GM23338 (cell line): Measurements from ENCODE around the gene RAB41. TPM values are rescaled to one million over a fixed set of nuclear protein-coding genes. Genes with fewer than 3 reads are reported as not detected.
A peak's percentile ranks its signal among the peaks of the same experiment; 100 is the strongest.

Experiments
- ATAC-seq: fragments of 200-7000 bp; cut with Tn5 transposase; 3 replicates; pipeline ENCODE4 v1.9.1; 2020
- DNase-seq: peaks from one replicate; pipeline ENCODE4 v3.0.0-alpha.2; 2015; ENCODE audit warnings: low spot score
- H2AFZ ChIP-seq: fragments of 200-600 bp; sonication (generic); 2 replicates; pipeline ENCODE4 v1.8.0; 2016; ENCODE audit warnings: antibody characterized with exemption, mild to moderate bottlenecking, moderate library complexity
- H3F3A ChIP-seq: fragments of 200-600 bp; sonication (generic); replicated peaks from 2 replicates; pipeline ENCODE4 v1.8.0; 2017; ENCODE audit warnings: antibody characterized with exemption, mixed run types, low read depth
- H3K27ac ChIP-seq: fragments of 200-600 bp; sonication (generic); 2 replicates; pipeline ENCODE4 v1.6.1; 2016; ENCODE audit warnings: low read depth
- H3K27me3 ChIP-seq: fragments of 200-600 bp; sonication (generic); 2 replicates; pipeline ENCODE4 v1.8.0; 2016; ENCODE audit warnings: mild to moderate bottlenecking, mixed run types, moderate library complexity; ENCODE audit not compliant: insufficient read depth
- H3K36me3 ChIP-seq: fragments of 200-600 bp; sonication (generic); 2 replicates; pipeline ENCODE4 v1.8.0; 2016; ENCODE audit warnings: mild to moderate bottlenecking; ENCODE audit not compliant: insufficient read depth
- H3K4me1 ChIP-seq: fragments of 200-600 bp; sonication (generic); 2 replicates; pipeline ENCODE4 v1.8.0; 2016; ENCODE audit warnings: mild to moderate bottlenecking, moderate library complexity; ENCODE audit not compliant: insufficient read depth
- H3K4me2 ChIP-seq: fragments of 200-600 bp; sonication (generic); 2 replicates; pipeline ENCODE4 v1.7.1; 2017; ENCODE audit warnings: mixed run types
- H3K4me3 ChIP-seq: fragments of 200-600 bp; sonication (generic); 2 replicates; pipeline ENCODE4 v1.6.1; 2016; ENCODE audit warnings: mixed run types
- H3K79me2 ChIP-seq: fragments of 200-600 bp; sonication (generic); replicated peaks from 2 replicates; pipeline ENCODE4 v1.8.0; 2017; ENCODE audit warnings: mild to moderate bottlenecking; ENCODE audit not compliant: insufficient read depth
- H3K9me2 ChIP-seq: fragments of 200-600 bp; sonication (generic); 2 replicates; pipeline ENCODE4 v1.8.0; 2017; ENCODE audit not compliant: insufficient read depth
- H4K20me1 ChIP-seq: fragments of 200-600 bp; sonication (generic); replicated peaks from 2 replicates; pipeline ENCODE4 v1.8.0; 2017; ENCODE audit warnings: mild to moderate bottlenecking; ENCODE audit not compliant: insufficient read depth
- H3K27ac Mint-ChIP-seq: 2 replicates; pipeline ENCODE4 v1.8.0; 2020; ENCODE audit warnings: inconsistent platforms, mild to moderate bottlenecking, moderate library complexity, mixed read lengths
- H3K27me3 Mint-ChIP-seq: 3 replicates; pipeline ENCODE4 v1.8.0; 2022; ENCODE audit warnings: low read depth, mild to moderate bottlenecking, moderate library complexity, mixed read lengths, inconsistent platforms; ENCODE audit not compliant: insufficient read depth, poor library complexity
- H3K36me3 Mint-ChIP-seq: 3 replicates; pipeline ENCODE4 v1.8.0; 2021; ENCODE audit warnings: low read depth, mild to moderate bottlenecking, inconsistent platforms, moderate library complexity, mixed read lengths
- H3K4me1 Mint-ChIP-seq: 3 replicates; pipeline ENCODE4 v1.8.0; 2020; ENCODE audit warnings: mild to moderate bottlenecking, inconsistent platforms, mixed read lengths
- H3K4me3 Mint-ChIP-seq: 3 replicates; pipeline ENCODE4 v1.8.0; 2021; ENCODE audit warnings: moderate library complexity, mild to moderate bottlenecking, inconsistent platforms, mixed read lengths
- H3K9me3 Mint-ChIP-seq: 3 replicates; pipeline ENCODE4 v1.8.0; 2020; ENCODE audit warnings: moderate library complexity, mild to moderate bottlenecking, inconsistent platforms, mixed read lengths
- CREB1 ChIP-seq: fragments of 250-450 bp; sonication (Bioruptor Pico); IDR thresholded peaks from 2 replicates; pipeline ENCODE4 v1.5.0; 2020; ENCODE audit warnings: low read depth, mild to moderate bottlenecking, moderate library complexity
- EZH2 ChIP-seq: fragments of 200-600 bp; sonication (generic); IDR thresholded peaks from one replicate; pipeline ENCODE4 v1.8.0; 2017; ENCODE audit warnings: antibody characterized with exemption, mild to moderate bottlenecking, low read depth; ENCODE audit not compliant: unreplicated experiment
- EZH2phosphoT487 ChIP-seq: fragments of 200-600 bp; sonication (generic); IDR thresholded peaks from one replicate; pipeline ENCODE4 v1.8.1; 2018; ENCODE audit warnings: antibody characterized with exemption; ENCODE audit not compliant: unreplicated experiment
- JUNB ChIP-seq: IDR thresholded peaks from one replicate; pipeline ENCODE4 v1.6.1; 2016; ENCODE audit warnings: antibody characterized with exemption; ENCODE audit not compliant: unreplicated experiment
- NANOG ChIP-seq: IDR thresholded peaks from 2 replicates; pipeline ENCODE4 v1.6.1; 2016; ENCODE audit warnings: antibody characterized with exemption, borderline replicate concordance
- POLR2AphosphoS5 ChIP-seq: IDR thresholded peaks from 2 replicates; pipeline ENCODE4 v1.6.1; 2016; ENCODE audit warnings: antibody characterized with exemption, low read depth
- STAT1 ChIP-seq: IDR thresholded peaks from one replicate; pipeline ENCODE4 v1.6.1; 2016; ENCODE audit warnings: antibody characterized with exemption; ENCODE audit not compliant: unreplicated experiment
- ZNF114 ChIP-seq: fragments of 250-450 bp; sonication (Bioruptor Pico); IDR thresholded peaks from 2 replicates; pipeline ENCODE4 v1.5.0; 2020; ENCODE audit warnings: mild to moderate bottlenecking, moderate library complexity
- ZNF331 ChIP-seq: fragments of 250-450 bp; sonication (Bioruptor Pico); IDR thresholded peaks from 2 replicates; pipeline ENCODE4 v1.5.0; 2020; ENCODE audit warnings: low read depth, mild to moderate bottlenecking, moderate library complexity
- polyA plus RNA-seq: library from polyadenylated mRNA; unstranded; fragments of >200 nt; fragmentation: Nextera tagmentation; extraction: Ambion mirVana; gene quantifications from 2 replicates; pipeline ENCODE4 v1.2.1, GENCODE V29; 2016
- total RNA-seq: library from RNA; depleted of rRNA; stranded (reverse); fragments of >200 nt; shearing (Covaris generic); gene quantifications from 2 replicates; pipeline ENCODE4 v1.2.3, GENCODE V29; 2014
- TF ChIP-seq, protein P1 (sequence below): IDR thresholded peaks from one replicate; pipeline ENCODE4 v1.6.1; 2018; ENCODE audit warnings: antibody characterized with exemption; ENCODE audit not compliant: unreplicated experiment
- TF ChIP-seq, protein P2 (sequence below): IDR thresholded peaks from 2 replicates; pipeline ENCODE4 v1.6.1; 2016; ENCODE audit warnings: antibody characterized with exemption
- TF ChIP-seq, protein P3 (sequence below): fragments of 250-450 bp; sonication (Bioruptor Pico); IDR thresholded peaks from 2 replicates; pipeline ENCODE4 v1.5.0; 2020; ENCODE audit warnings: mild to moderate bottlenecking, moderate library complexity
- TF ChIP-seq, protein P4 (sequence below), 2 experiments: fragments of 200-600 bp in 1 of 2; sonication (generic) in 1 of 2; conservative IDR thresholded peaks; 2 replicates each; pipeline versions ENCODE4 v1.5.1 to v1.6.1; 2016 to 2017; ENCODE audit warnings: antibody characterized with exemption in 2 of 2, low read depth in 2 of 2, mild to moderate bottlenecking in 2 of 2, moderate library complexity in 1 of 2

Gene RAB41
- total and polyA plus RNA-seq, 2 experiments from 2014 or later, result not detected

DNA sequence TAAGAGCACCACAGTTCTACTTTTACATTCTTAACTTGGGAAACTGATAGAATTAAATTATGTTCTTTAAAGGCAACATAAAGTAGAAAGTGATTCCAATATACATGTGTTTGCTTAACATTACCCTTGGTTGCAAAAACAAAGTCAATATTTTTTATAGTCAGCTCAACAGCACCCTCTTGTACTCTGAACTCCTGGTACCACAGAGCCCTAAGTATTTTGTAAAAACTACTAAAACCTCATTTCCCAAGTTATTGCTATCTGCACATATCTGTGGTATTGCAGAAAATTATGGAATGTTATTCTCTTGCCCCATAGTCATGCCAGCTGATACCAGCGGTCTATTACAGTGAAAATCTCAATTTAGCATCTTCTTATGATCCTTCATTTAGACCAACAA, 10.8 kb downstream of the RAB41 start:
- TF ChIP-seq ZNF331 (CRISPR knock-in tag), result no peak
- TF ChIP-seq, protein P1, sequence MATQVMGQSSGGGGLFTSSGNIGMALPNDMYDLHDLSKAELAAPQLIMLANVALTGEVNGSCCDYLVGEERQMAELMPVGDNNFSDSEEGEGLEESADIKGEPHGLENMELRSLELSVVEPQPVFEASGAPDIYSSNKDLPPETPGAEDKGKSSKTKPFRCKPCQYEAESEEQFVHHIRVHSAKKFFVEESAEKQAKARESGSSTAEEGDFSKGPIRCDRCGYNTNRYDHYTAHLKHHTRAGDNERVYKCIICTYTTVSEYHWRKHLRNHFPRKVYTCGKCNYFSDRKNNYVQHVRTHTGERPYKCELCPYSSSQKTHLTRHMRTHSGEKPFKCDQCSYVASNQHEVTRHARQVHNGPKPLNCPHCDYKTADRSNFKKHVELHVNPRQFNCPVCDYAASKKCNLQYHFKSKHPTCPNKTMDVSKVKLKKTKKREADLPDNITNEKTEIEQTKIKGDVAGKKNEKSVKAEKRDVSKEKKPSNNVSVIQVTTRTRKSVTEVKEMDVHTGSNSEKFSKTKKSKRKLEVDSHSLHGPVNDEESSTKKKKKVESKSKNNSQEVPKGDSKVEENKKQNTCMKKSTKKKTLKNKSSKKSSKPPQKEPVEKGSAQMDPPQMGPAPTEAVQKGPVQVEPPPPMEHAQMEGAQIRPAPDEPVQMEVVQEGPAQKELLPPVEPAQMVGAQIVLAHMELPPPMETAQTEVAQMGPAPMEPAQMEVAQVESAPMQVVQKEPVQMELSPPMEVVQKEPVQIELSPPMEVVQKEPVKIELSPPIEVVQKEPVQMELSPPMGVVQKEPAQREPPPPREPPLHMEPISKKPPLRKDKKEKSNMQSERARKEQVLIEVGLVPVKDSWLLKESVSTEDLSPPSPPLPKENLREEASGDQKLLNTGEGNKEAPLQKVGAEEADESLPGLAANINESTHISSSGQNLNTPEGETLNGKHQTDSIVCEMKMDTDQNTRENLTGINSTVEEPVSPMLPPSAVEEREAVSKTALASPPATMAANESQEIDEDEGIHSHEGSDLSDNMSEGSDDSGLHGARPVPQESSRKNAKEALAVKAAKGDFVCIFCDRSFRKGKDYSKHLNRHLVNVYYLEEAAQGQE, result no peak
- TF ChIP-seq ZNF114, result no peak
- TF ChIP-seq, protein P2, sequence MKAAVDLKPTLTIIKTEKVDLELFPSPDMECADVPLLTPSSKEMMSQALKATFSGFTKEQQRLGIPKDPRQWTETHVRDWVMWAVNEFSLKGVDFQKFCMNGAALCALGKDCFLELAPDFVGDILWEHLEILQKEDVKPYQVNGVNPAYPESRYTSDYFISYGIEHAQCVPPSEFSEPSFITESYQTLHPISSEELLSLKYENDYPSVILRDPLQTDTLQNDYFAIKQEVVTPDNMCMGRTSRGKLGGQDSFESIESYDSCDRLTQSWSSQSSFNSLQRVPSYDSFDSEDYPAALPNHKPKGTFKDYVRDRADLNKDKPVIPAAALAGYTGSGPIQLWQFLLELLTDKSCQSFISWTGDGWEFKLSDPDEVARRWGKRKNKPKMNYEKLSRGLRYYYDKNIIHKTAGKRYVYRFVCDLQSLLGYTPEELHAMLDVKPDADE, result no peak
- no peak for TF ChIP-seq STAT1
- TF ChIP-seq, protein P3, sequence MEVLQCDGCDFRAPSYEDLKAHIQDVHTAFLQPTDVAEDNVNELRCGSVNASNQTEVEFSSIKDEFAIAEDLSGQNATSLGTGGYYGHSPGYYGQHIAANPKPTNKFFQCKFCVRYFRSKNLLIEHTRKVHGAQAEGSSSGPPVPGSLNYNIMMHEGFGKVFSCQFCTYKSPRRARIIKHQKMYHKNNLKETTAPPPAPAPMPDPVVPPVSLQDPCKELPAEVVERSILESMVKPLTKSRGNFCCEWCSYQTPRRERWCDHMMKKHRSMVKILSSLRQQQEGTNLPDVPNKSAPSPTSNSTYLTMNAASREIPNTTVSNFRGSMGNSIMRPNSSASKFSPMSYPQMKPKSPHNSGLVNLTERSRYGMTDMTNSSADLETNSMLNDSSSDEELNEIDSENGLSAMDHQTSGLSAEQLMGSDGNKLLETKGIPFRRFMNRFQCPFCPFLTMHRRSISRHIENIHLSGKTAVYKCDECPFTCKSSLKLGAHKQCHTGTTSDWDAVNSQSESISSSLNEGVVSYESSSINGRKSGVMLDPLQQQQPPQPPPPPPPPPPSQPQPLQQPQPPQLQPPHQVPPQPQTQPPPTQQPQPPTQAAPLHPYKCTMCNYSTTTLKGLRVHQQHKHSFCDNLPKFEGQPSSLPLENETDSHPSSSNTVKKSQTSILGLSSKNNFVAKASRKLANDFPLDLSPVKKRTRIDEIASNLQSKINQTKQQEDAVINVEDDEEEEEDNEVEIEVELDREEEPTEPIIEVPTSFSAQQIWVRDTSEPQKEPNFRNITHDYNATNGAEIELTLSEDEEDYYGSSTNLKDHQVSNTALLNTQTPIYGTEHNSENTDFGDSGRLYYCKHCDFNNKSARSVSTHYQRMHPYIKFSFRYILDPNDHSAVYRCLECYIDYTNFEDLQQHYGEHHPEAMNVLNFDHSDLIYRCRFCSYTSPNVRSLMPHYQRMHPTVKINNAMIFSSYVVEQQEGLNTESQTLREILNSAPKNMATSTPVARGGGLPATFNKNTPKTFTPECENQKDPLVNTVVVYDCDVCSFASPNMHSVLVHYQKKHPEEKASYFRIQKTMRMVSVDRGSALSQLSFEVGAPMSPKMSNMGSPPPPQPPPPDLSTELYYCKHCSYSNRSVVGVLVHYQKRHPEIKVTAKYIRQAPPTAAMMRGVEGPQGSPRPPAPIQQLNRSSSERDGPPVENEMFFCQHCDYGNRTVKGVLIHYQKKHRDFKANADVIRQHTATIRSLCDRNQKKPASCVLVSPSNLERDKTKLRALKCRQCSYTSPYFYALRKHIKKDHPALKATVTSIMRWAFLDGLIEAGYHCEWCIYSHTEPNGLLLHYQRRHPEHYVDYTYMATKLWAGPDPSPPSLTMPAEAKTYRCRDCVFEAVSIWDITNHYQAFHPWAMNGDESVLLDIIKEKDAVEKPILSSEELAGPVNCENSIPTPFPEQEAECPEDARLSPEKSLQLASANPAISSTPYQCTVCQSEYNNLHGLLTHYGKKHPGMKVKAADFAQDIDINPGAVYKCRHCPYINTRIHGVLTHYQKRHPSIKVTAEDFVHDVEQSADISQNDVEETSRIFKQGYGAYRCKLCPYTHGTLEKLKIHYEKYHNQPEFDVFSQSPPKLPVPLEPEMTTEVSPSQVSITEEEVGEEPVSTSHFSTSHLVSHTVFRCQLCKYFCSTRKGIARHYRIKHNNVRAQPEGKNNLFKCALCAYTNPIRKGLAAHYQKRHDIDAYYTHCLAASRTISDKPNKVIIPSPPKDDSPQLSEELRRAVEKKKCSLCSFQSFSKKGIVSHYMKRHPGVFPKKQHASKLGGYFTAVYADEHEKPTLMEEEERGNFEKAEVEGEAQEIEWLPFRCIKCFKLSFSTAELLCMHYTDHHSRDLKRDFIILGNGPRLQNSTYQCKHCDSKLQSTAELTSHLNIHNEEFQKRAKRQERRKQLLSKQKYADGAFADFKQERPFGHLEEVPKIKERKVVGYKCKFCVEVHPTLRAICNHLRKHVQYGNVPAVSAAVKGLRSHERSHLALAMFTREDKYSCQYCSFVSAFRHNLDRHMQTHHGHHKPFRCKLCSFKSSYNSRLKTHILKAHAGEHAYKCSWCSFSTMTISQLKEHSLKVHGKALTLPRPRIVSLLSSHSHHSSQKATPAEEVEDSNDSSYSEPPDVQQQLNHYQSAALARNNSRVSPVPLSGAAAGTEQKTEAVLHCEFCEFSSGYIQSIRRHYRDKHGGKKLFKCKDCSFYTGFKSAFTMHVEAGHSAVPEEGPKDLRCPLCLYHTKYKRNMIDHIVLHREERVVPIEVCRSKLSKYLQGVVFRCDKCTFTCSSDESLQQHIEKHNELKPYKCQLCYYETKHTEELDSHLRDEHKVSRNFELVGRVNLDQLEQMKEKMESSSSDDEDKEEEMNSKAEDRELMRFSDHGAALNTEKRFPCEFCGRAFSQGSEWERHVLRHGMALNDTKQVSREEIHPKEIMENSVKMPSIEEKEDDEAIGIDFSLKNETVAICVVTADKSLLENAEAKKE (CRISPR knock-in tag), result no peak
- no peak for TF ChIP-seq CREB1 (CRISPR knock-in tag)
- no peak for TF ChIP-seq POLR2AphosphoS5
- TF ChIP-seq EZH2phosphoT487, result no peak
- no peak for TF ChIP-seq NANOG
- TF ChIP-seq EZH2, result no peak
- TF ChIP-seq JUNB, result no peak
- TF ChIP-seq, protein P4, sequence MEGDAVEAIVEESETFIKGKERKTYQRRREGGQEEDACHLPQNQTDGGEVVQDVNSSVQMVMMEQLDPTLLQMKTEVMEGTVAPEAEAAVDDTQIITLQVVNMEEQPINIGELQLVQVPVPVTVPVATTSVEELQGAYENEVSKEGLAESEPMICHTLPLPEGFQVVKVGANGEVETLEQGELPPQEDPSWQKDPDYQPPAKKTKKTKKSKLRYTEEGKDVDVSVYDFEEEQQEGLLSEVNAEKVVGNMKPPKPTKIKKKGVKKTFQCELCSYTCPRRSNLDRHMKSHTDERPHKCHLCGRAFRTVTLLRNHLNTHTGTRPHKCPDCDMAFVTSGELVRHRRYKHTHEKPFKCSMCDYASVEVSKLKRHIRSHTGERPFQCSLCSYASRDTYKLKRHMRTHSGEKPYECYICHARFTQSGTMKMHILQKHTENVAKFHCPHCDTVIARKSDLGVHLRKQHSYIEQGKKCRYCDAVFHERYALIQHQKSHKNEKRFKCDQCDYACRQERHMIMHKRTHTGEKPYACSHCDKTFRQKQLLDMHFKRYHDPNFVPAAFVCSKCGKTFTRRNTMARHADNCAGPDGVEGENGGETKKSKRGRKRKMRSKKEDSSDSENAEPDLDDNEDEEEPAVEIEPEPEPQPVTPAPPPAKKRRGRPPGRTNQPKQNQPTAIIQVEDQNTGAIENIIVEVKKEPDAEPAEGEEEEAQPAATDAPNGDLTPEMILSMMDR (conservative IDR thresholded peaks at IDR 0.05; ENCODE audit: low read depth in 2 of 2), result no peak
- H3K27me3 Mint-ChIP-seq, result no peaks in the 10 kb centered on the region
- no peak overlapping the region for H3K4me2 ChIP-seq

More for the DNA sequence above, 10.8 kb downstream of the RAB41 start:
- H3K36me3 ChIP-seq, result peaks cover 5% of the 10 kb centered on the region
- DNase-seq (no peak), ATAC-seq (no peak)
- H3K4me3 ChIP-seq, result no peak overlapping the region
- no peaks in the 10 kb centered on the region for H3K27me3 ChIP-seq
- H3K9me2 ChIP-seq, result no peaks in the 10 kb centered on the region
- no peaks in the 10 kb centered on the region for H4K20me1 ChIP-seq
- Mint-ChIP-seq H3K9me3 (no peaks in the 10 kb centered on the region), H3K27ac (no peak overlapping the region), H3K4me3 (peak overlapping the region; percentile 33; the same call in 1 of the 3 replicates), H3K4me1 (peaks cover 5% of the 10 kb centered on the region; the same call in 2 of the 3 replicates), H3K36me3 (peaks cover 6% of the 10 kb centered on the region; the same call in 2 of the 3 replicates)
- H3K79me2 ChIP-seq, result peaks cover 23% of the 10 kb centered on the region
- peaks cover 9% of the 10 kb centered on the region for H3K4me1 ChIP-seq
- no peak overlapping the region for H2AFZ ChIP-seq
- no peaks in the 10 kb centered on the region for H3F3A ChIP-seq
- H3K27ac ChIP-seq, result no peak overlapping the region
